OCI-LY3 (cell line): ENCODE results near the gene MT1HL1.

ENCODE experiments used
- CTCF ChIP-seq: fragments of 200-600, 300-600 bp; sonication (generic); IDR thresholded peaks from 2 replicates; pipeline ENCODE4 v1.5.1; 2014; ENCODE audit warnings: antibody characterized with exemption, low read length, low read depth
- EZH2phosphoT487 ChIP-seq: fragments of 200-600 bp; shearing (Covaris generic); IDR thresholded peaks from 2 replicates; pipeline ENCODE4 v1.6.1; 2018; ENCODE audit warnings: antibody characterized with exemption, mixed run types, low read depth

GRCh38 chr1:236959112-236959511, 45.1 kb downstream of the MT1HL1 start:
- TF ChIP-seq CTCF = no peak
- no peak for TF ChIP-seq EZH2phosphoT487
